GM12872 (cell line): ENCODE results near the gene C16orf92.

ENCODE experiments used
- TF ChIP-seq, protein P1 (sequence below): IDR thresholded peaks from 3 replicates; pipeline ENCODE4 v1.5.1; 2011; ENCODE audit warnings: low read depth, mild to moderate bottlenecking, low read length, moderate library complexity; ENCODE audit not compliant: insufficient read depth

Gene C16orf92

DNA sequence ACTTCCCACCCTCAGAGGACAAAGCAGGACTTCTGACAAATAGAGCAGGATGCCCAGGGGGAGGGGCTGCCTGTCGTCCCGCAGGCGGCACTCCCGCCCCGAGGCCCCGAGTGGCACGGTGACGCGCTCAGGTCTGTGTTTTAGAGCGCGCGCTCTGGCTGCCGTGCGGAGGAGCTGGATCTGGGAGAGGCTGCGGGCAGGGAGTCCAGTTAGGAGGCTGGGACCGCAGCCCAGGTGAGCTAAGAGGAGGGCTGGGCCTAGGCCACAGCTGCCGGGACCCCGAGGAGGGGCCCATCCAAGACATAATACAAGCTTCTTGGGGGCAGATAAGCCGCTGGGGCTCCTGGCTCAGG lies 18.6 kb upstream of the C16orf92 start:
- TF ChIP-seq, protein P1, sequence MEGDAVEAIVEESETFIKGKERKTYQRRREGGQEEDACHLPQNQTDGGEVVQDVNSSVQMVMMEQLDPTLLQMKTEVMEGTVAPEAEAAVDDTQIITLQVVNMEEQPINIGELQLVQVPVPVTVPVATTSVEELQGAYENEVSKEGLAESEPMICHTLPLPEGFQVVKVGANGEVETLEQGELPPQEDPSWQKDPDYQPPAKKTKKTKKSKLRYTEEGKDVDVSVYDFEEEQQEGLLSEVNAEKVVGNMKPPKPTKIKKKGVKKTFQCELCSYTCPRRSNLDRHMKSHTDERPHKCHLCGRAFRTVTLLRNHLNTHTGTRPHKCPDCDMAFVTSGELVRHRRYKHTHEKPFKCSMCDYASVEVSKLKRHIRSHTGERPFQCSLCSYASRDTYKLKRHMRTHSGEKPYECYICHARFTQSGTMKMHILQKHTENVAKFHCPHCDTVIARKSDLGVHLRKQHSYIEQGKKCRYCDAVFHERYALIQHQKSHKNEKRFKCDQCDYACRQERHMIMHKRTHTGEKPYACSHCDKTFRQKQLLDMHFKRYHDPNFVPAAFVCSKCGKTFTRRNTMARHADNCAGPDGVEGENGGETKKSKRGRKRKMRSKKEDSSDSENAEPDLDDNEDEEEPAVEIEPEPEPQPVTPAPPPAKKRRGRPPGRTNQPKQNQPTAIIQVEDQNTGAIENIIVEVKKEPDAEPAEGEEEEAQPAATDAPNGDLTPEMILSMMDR = no peak

DNA sequence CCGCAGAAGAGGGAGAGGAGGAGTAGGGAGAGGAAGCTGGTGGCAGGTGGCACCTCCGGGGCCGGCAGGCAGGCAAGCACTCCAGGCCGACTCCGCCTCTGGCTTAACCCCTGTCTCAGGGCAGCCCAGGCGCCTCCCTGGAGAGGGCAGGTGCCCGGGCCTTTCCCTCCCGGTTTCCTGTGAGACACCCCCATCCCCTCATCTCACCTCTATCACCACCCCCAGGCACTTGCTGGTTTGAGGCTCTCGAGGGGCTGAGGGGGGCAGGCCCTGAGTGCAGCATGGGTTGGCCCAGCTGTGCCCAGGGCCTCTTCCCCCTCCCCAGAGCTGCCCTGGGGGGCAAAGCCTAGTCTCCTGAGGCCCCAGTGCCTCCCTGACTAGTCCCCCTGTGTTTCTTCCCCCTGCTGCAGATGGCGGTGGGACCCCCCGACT lies 18.2 kb upstream of the C16orf92 start:
- TF ChIP-seq, protein P1 = no peak

DNA sequence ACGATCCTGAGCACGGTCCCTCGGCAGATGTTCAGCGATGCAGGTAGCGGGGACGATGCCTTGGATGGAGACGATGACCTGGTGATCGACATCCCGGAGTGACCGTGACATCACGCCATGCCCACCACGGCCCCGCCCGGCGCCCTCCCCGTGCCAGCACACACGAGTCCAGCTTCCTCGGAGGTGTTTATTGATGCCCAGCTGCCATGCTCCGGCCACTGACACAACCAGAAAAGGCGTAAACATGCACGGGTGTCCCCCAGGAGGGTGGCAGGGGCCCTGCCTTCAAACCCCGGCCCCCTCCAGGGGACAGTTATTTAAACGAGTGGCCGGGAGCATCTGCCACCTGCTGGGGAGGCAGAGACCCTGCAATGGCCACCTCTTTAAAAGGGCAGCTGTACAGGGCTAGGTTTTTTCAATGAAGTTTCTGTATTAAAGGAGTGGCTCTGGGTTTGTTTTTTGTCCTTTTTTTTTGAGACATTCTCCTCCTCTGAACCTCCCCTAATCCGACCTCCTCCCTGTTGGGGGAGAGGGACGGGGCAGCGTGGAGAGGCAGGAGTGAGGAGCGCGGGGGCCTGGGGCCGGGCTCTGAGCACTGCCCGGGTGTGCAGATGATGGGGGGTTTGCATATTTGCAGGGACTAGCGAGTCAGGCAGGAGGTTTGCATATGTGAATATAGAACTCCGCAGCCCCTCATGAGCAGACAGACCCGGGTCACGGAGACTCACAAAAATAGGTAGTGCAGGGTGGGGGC lies 17.5 kb upstream of the C16orf92 start:
- TF ChIP-seq, protein P1 = peak; percentile 81

- TF ChIP-seq, protein P1 = no peak
Measured at GRCh38 chr16:30006095-30006473, 16.9 kb upstream of the C16orf92 start.

GRCh38 chr16:30006659-30007377 lies 16.2 kb upstream of the C16orf92 start:
- TF ChIP-seq, protein P1 = no peak

- TF ChIP-seq, protein P1 = no peak
Measured at GRCh38 chr16:30007378-30007895, 15.6 kb upstream of the C16orf92 start.

GRCh38 chr16:30009085-30009862 lies 13.7 kb upstream of the C16orf92 start:
- TF ChIP-seq, protein P1 = no peak
